Measurements from ENCODE around the gene GSTA4. TPM values are rescaled to one million over a fixed set of nuclear protein-coding genes. Genes with fewer than 3 reads are reported as not detected.
A peak's percentile ranks its signal among the peaks of the same experiment; 100 is the strongest.

The GSTA4 gene
- total and polyA plus RNA-seq, 2 of the 13 experiments (the other 11 are each of a cell fraction or from before 2014, with no cell fraction given): 34.1 to 53.6 TPM

DNA sequence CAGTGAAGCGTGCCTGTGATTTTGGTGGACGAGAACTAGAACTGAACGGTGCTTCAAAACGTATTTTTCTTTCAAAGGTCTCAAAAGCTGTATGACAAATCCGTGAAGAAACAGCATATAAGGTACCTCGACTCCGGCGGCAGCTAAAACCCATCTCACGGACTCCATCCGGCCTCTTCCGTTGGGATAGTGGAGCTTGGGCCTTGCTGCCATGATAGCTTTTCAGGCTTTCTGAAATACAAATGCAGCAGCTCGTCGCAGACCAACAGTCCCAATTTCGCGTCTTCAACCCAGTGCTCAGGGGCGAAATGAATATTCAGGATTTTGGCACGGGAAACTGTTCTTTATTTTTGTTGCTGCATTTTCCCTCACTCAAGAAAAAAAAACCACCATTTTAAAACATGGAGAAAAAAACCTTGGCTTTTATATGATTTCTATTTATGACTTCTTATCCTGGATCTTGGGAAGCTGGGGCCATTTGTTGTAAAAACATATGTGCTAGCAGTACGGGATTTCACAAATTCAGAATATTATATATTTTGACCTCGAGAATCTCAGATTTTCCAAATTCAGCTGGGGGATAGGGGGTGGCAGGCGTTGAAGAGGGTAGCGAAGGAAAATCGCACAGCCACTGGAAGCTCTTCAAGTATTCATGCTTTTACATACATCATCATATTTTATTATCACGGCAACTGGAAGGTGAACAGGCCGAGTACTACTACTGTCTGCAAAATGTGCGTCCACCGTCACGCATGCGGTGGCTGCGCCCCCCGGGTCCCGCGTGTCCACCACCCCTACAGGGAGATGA, 849 bp downstream of the GSTA4 start (continued):
- TF ChIP-seq RBAK (CRISPR knock-in tag; IDR thresholded peaks at IDR 0.05) (no peak), NBN (conservative IDR thresholded peaks at IDR 0.05) (no peak), ZNF260 (CRISPR knock-in tag; IDR thresholded peaks at IDR 0.05; ENCODE audit: borderline replicate concordance, low read depth) (no peak), MTA3 (CRISPR knock-in tag; IDR thresholded peaks at IDR 0.05) (no peak), SNAPC2 (CRISPR knock-in tag; IDR thresholded peaks at IDR 0.05) (no peak), MYPOP (CRISPR knock-in tag; IDR thresholded peaks at IDR 0.05) (no peak), ZMAT3 (CRISPR knock-in tag; conservative IDR thresholded peaks at IDR 0.05) (no peak), CREB1 (IDR thresholded peaks at IDR 0.05) (0 out of 2 replicates have a peak, but pooled peaks have one; percentile 4), CREB1 (CRISPR knock-in tag; IDR thresholded peaks at IDR 0.05) (no peak), PRDM4 (CRISPR knock-in tag; IDR thresholded peaks at IDR 0.05; ENCODE audit: borderline replicate concordance) (no peak), TSC22D2 (CRISPR knock-in tag; IDR thresholded peaks at IDR 0.05; ENCODE audit: borderline replicate concordance) (no peak), ZNF609 (CRISPR knock-in tag; IDR thresholded peaks at IDR 0.05; ENCODE audit: borderline replicate concordance) (no peak), EZH2 (conservative IDR thresholded peaks at IDR 0.05; ENCODE audit: low read depth, low read length) (no peak), PRMT3 (CRISPR knock-in tag; IDR thresholded peaks at IDR 0.05; ENCODE audit: borderline replicate concordance, low read depth) (no peak), HOXD1 (CRISPR knock-in tag; IDR thresholded peaks at IDR 0.05) (no peak), PREB (CRISPR knock-in tag; IDR thresholded peaks at IDR 0.05) (no peak)
- TF ChIP-seq, protein P1, sequence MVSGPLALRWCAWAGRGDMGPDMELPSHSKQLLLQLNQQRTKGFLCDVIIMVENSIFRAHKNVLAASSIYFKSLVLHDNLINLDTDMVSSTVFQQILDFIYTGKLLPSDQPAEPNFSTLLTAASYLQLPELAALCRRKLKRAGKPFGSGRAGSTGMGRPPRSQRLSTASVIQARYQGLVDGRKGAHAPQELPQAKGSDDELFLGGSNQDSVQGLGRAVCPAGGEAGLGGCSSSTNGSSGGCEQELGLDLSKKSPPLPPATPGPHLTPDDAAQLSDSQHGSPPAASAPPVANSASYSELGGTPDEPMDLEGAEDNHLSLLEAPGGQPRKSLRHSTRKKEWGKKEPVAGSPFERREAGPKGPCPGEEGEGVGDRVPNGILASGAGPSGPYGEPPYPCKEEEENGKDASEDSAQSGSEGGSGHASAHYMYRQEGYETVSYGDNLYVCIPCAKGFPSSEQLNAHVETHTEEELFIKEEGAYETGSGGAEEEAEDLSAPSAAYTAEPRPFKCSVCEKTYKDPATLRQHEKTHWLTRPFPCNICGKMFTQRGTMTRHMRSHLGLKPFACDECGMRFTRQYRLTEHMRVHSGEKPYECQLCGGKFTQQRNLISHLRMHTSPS (CRISPR knock-in tag; IDR thresholded peaks at IDR 0.05; ENCODE audit: low read depth): no peak
